Large intestine (tissue), 12 donors: Measurements from ENCODE around the gene GFPT2. TPM values are rescaled to one million over a fixed set of nuclear protein-coding genes. Genes with fewer than 3 reads are reported as not detected.

Source experiments
- DNase-seq, 2 donors: peaks; one replicate each; pipeline versions ENCODE4 v3.0.0 to v3.0.0-alpha.2; 2013
- H3K27ac ChIP-seq: one replicate; pipeline ENCODE4 v1.5.1; 2013; ENCODE audit warnings: low read length
- H3K27me3 ChIP-seq: 2 replicates; pipeline ENCODE4 v1.6.1; 2013; ENCODE audit warnings: low read length; ENCODE audit not compliant: control insufficient read depth, insufficient read depth
- H3K36me3 ChIP-seq: 2 replicates; pipeline ENCODE4 v1.6.1; 2013; ENCODE audit warnings: low read length; ENCODE audit not compliant: control insufficient read depth, insufficient read depth
- H3K4me1 ChIP-seq: one replicate; pipeline ENCODE4 v1.6.1; 2013; ENCODE audit warnings: low read length; ENCODE audit not compliant: control insufficient read depth, insufficient read depth
- H3K4me3 ChIP-seq: one replicate; pipeline ENCODE4 v1.5.1; 2013; ENCODE audit warnings: low read length
- H3K9me3 ChIP-seq: one replicate; pipeline ENCODE4 v1.6.1; 2013; ENCODE audit warnings: mild to moderate bottlenecking, low read depth, low read length, moderate library complexity; ENCODE audit not compliant: control insufficient read depth
- WGBS: methylation state at CpG from one replicate; pipeline ENCODE4 v1.1.5; 2013; ENCODE audit warnings: low lambda C conversion rate; ENCODE audit not compliant: insufficient coverage; 5-methylcytosine and 5-hydroxymethylcytosine counted together
- long read RNA-seq, 11 donors: transcript quantifications; one replicate each; lab custom pipeline, GENCODE V29; 2026
- polyA plus RNA-seq: library from polyadenylated mRNA; unstranded; fragments of 120-200 nt; gene quantifications from one replicate; pipeline ENCODE4 v1.2.1, GENCODE V29; 2013

Gene GFPT2
- 5.8 TPM for polyA plus RNA-seq
- long read RNA-seq, donor 1 = 0 reads
- long read RNA-seq, donor 2 = 0 reads
- long read RNA-seq, donor 3 = 0 reads
- long read RNA-seq, donor 4 = 0 reads
- long read RNA-seq, donor 5, partial matches to known transcripts = 0 of 1 reads
- long read RNA-seq, donor 5, other reads (novel, unspliced or antisense) = 0 of 1 reads
- long read RNA-seq, donor 6 = 0 reads
- long read RNA-seq, donor 7 = 0 reads
- long read RNA-seq, donor 8 = 0 reads
- long read RNA-seq, donor 9 = 0 reads
- long read RNA-seq, donor 10 = 0 reads
- long read RNA-seq, donor 11, partial matches to known transcripts = 0 of 1 reads
- long read RNA-seq, donor 11, other reads (novel, unspliced or antisense) = 0 of 1 reads

DNA sequence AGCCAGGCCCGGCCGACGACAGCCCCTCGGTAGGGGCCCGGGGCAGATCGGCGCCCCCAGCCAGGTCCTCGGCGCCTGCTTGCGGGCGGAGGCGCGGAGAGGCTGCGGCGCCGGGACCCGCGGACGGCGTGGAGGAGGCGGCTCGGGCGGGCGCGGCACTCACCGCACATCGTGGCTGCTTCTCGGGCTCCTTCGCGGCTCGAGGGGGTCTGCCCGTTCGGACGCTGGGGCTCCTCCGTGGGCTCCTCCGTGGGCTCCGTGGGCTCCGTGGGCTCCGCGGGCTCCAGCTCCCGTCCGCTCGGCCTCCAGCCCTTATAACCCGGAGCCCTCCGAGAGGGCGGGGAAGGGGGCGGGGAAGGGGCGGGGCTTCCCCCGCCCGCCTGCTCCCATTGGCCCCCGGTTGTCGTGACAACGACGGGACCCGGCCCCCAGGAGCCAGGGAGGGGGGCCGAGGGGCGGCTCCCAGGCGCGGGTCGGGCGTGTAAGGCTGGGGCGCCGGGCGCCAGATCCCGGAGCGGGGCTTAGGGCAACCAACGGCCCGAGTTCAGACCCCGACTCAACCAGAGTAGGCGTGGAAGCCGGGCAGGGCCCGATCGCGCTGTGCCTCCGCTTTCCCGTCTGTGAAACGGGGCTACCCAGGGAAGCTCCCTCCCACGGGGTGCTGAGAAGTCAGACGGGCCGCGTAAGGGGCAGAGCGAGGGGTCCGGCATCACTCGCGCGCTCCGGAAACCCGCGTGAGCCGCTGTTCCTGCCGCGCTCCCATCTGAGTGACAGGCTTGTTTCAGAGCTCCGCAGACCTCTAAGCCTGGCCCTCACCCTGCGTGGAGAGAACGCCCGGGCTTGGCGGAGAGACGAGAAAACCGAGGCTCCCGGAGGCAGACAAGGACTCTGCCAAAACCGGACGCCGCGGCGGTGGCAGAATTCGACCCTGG, at the start of gene GFPT2:
Gene GFPT2 (minus strand): TSS at position 289 of the 932 bp plus-strand sequence. CDS start 119 bp downstream, at position 170.
- Histone ChIP-seq H3K36me3 (no peaks in the 10 kb centered on the region), H3K4me1 (peaks cover 5% of the 10 kb centered on the region), H3K9me3 (no peaks in the 10 kb centered on the region), H3K4me3 (peak within 1 kb of the TSS; percentile 55), H3K27ac (no peak within 1 kb of the TSS), H3K27me3 (peaks cover 65% of the 10 kb centered on the region)
- no CpG with 5 or more reads among the region's 106 CpGs for WGBS
- DNase-seq = peak; percentile 45 to 57

DNA sequence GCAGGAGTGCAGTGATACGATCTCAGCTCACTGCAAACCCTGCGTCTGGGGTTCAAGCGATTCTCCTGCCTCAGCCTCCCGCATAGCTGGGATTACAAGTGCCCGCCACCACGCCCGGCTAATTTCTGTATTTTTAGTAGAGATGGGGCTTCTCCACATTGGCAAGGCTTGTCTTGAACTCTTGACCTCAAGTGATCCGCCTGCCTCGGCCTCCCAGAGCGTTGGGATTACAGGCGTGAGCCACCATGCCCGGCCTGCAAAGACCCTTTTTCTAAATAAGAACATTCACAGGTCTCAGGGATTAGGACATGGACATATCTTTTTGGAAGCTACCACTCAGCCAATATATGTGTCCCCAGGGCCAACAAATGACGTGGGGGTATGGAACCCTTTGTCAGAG, 49.6 kb upstream of the GFPT2 start:
- Histone ChIP-seq H3K27me3 (no peaks in the 10 kb centered on the region), H3K4me3 (no peak overlapping the region), H3K9me3 (no peaks in the 10 kb centered on the region), H3K27ac (no peak overlapping the region), H3K36me3 (no peaks in the 10 kb centered on the region), H3K4me1 (no peaks in the 10 kb centered on the region)
- no peak for DNase-seq
- 80% methylated on average over 1 of the region's 13 CpGs for WGBS

GRCh38 chr5:180401229-180401907, 48.2 kb upstream of the GFPT2 start:
- H3K9me3 ChIP-seq = no peaks in the 10 kb centered on the region
- no peaks in the 10 kb centered on the region for H3K4me1 ChIP-seq
- H3K4me3 ChIP-seq = no peak overlapping the region
- no peaks in the 10 kb centered on the region for H3K36me3 ChIP-seq
- DNase-seq = no peak
- H3K27ac ChIP-seq = no peak overlapping the region
- WGBS = no CpG with 5 or more reads among the region's 11 CpGs
- H3K27me3 ChIP-seq = no peaks in the 10 kb centered on the region

- no peaks in the 10 kb centered on the region for H3K27me3 ChIP-seq
- H3K27ac ChIP-seq = no peak overlapping the region
- no peaks in the 10 kb centered on the region for H3K36me3 ChIP-seq
- no peak for DNase-seq
- WGBS = 100% methylated on average over 1 of the region's 9 CpGs
- no peaks in the 10 kb centered on the region for H3K4me1 ChIP-seq
- H3K4me3 ChIP-seq = no peak overlapping the region
- no peaks in the 10 kb centered on the region for H3K9me3 ChIP-seq
Observed at GRCh38 chr5:180400416-180400815, 47.3 kb upstream of the GFPT2 start.

- no peak for DNase-seq
- no peaks in the 10 kb centered on the region for H3K36me3 ChIP-seq
- no CpG with 5 or more reads among the region's 20 CpGs for WGBS
Observed at GRCh38 chr5:180399401-180400215, 46.5 kb upstream of the GFPT2 start.

GRCh38 chr5:180396926-180397325, 43.8 kb upstream of the GFPT2 start:
- Histone ChIP-seq H3K4me3 (no peak overlapping the region), H3K27me3 (no peaks in the 10 kb centered on the region), H3K9me3 (no peaks in the 10 kb centered on the region), H3K4me1 (no peaks in the 10 kb centered on the region), H3K36me3 (no peaks in the 10 kb centered on the region), H3K27ac (no peak overlapping the region)
- DNase-seq = no peak
- WGBS = no CpG with 5 or more reads among the region's 12 CpGs

More at GRCh38 chr5:180399401-180400215, 46.5 kb upstream of the GFPT2 start:
- H3K27me3 ChIP-seq = no peaks in the 10 kb centered on the region
- no peaks in the 10 kb centered on the region for H3K4me1 ChIP-seq
- no peak overlapping the region for H3K27ac ChIP-seq
- no peak overlapping the region for H3K4me3 ChIP-seq
- no peaks in the 10 kb centered on the region for H3K9me3 ChIP-seq

DNA sequence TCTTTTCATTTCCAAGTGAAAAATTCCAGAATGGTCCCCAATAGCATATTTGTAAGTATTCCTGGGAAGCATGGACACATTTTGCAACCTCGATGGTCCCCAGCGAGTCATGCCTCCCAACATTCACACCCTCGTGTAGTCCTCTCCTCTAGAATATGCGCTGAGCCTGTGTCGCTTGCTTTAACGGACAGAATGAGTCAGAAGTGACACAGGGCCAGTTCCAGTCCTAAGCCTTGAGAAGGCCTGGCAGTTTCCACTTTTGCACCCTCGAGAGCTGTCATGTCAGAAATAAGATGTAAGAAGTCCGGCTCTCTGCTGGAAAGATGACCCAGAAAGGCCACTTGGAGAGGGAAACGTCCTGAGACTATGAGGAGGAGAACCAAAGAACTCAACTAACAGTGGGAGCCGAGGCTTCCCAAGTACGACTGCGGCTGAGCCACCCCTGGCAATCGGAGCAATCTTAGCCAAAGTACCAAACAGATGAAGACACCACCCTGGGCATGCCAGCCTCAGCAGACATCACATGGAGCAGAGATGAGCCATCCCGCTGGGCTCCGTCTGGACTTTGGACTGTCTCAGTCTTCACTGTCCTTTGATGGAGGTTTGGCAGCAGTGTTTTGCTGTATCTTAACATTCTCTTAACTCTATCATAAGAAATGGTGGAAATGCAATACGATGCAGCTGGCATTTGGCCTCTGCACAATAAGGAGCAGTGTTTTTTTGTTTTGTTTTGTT, 42.6 kb upstream of the GFPT2 start:
- 67% methylated on average over 1 of the region's 16 CpGs for WGBS
- H3K9me3 ChIP-seq = no peaks in the 10 kb centered on the region
- no peaks in the 10 kb centered on the region for H3K36me3 ChIP-seq
- H3K27me3 ChIP-seq = no peaks in the 10 kb centered on the region
- no peak for DNase-seq
- no peak overlapping the region for H3K4me3 ChIP-seq
- no peaks in the 10 kb centered on the region for H3K4me1 ChIP-seq
- no peak overlapping the region for H3K27ac ChIP-seq

GRCh38 chr5:180394031-180394636, 41.0 kb upstream of the GFPT2 start:
- no peaks in the 10 kb centered on the region for H3K27me3 ChIP-seq
- no peak overlapping the region for H3K4me3 ChIP-seq
- no peaks in the 10 kb centered on the region for H3K4me1 ChIP-seq
- H3K9me3 ChIP-seq = no peaks in the 10 kb centered on the region
- H3K36me3 ChIP-seq = no peaks in the 10 kb centered on the region
- H3K27ac ChIP-seq = no peak overlapping the region
- no peak for DNase-seq
- no CpG with 5 or more reads among the region's 13 CpGs for WGBS

DNA sequence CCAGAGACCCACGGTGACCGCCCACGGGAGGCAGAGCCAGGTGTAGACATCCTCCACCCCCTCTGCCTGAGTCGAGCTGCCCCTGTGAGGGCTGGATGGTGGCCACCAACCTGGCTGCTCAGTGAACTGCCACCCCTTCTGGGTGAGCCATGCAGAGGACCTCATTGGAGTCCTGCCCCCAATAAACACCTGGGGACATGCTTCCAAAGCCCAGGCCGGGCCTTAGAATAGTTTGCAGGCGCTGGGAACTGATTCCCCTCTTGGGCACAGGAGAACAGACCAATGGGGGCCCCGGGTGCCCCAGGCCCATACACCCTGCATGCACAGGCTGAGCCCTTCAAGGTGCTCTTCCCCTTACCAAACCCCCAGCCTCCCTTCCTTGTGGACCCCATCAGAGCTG, 38.1 kb upstream of the GFPT2 start:
- H3K4me1 ChIP-seq = no peaks in the 10 kb centered on the region
- DNase-seq = no peak
- no CpG with 5 or more reads among the region's 7 CpGs for WGBS
- H3K27me3 ChIP-seq = no peaks in the 10 kb centered on the region
- H3K4me3 ChIP-seq = no peak overlapping the region
- H3K9me3 ChIP-seq = no peaks in the 10 kb centered on the region
- H3K27ac ChIP-seq = no peak overlapping the region
- no peaks in the 10 kb centered on the region for H3K36me3 ChIP-seq
